ENCODE measurements around the gene TMEM63C. TPM values are rescaled to one million over a fixed set of nuclear protein-coding genes. Genes with fewer than 3 reads are reported as not detected.
"Not testable (repeated sequence)": the region's sequence is repeated elsewhere in the genome, so short reads cannot be mapped to it uniquely, and the experiment has no call there.

Gene TMEM63C
- total and polyA plus RNA-seq, 2 donors: 0.30 to 0.85 TPM

- Histone ChIP-seq H3K4me3 (ENCODE audit: low read depth, low read length) (no peak overlapping the region), H3K27ac (ENCODE audit: low read depth) (no peak overlapping the region), H3K4me1 (ENCODE audit: insufficient read depth) (no peaks in the 10 kb centered on the region), H3K36me3 (ENCODE audit: insufficient read depth) (no peaks in the 10 kb centered on the region)
- DNase-seq (ENCODE audit: extremely low spot score): no peak
- 38% methylated on average over 8 of the region's 8 CpGs for WGBS
Measured at GRCh38 chr14:77268989-77269600, 87.5 kb downstream of the TMEM63C start.

- Histone ChIP-seq H3K4me1 (ENCODE audit: insufficient read depth) (no peaks in the 10 kb centered on the region), H3K4me3 (ENCODE audit: low read depth, low read length) (no peak overlapping the region), H3K36me3 (ENCODE audit: insufficient read depth) (no peaks in the 10 kb centered on the region), H3K27ac (ENCODE audit: low read depth) (no peak overlapping the region)
- no peak for DNase-seq (ENCODE audit: extremely low spot score)
- WGBS: 3% methylated on average over 84 of the region's 84 CpGs
Measured at GRCh38 chr14:77270361-77271112, 88.9 kb downstream of the TMEM63C start.

GRCh38 chr14:77271113-77271710 lies 89.6 kb downstream of the TMEM63C start, which contains the start of gene NGB:
NGB (minus strand) TSS chr14:77271206; CDS start chr14:77270937, 269 bp downstream.
- Histone ChIP-seq H3K36me3 (ENCODE audit: insufficient read depth) (no peaks in the 10 kb centered on the region), H3K27ac (ENCODE audit: low read depth) (no peak within 1 kb of the TSS), H3K4me1 (ENCODE audit: insufficient read depth) (no peaks in the 10 kb centered on the region), H3K4me3 (ENCODE audit: low read depth, low read length) (no peak within 1 kb of the TSS)
- DNase-seq (ENCODE audit: extremely low spot score): no peak
- 12% methylated on average over 38 of the region's 38 CpGs for WGBS

GRCh38 chr14:77272261-77272660 lies 90.7 kb downstream of the TMEM63C start:
- Histone ChIP-seq H3K4me3 (ENCODE audit: low read depth, low read length) (no peak overlapping the region), H3K36me3 (ENCODE audit: insufficient read depth) (no peaks in the 10 kb centered on the region), H3K27ac (ENCODE audit: low read depth) (no peak overlapping the region), H3K4me1 (ENCODE audit: insufficient read depth) (no peaks in the 10 kb centered on the region)
- 85% methylated on average over 4 of the region's 4 CpGs for WGBS
- no peak for DNase-seq (ENCODE audit: extremely low spot score)

GRCh38 chr14:77273796-77274195 lies 92.2 kb downstream of the TMEM63C start:
- no peak for DNase-seq (ENCODE audit: extremely low spot score)
- H3K4me3 ChIP-seq (ENCODE audit: low read depth, low read length): no peak overlapping the region
- no peaks in the 10 kb centered on the region for H3K4me1 ChIP-seq (ENCODE audit: insufficient read depth)
- no peak overlapping the region for H3K27ac ChIP-seq (ENCODE audit: low read depth)
- 81% methylated on average over 4 of the region's 4 CpGs for WGBS
- peaks cover 2% of the 10 kb centered on the region for H3K36me3 ChIP-seq (ENCODE audit: insufficient read depth)

GRCh38 chr14:77275041-77275580 lies 93.5 kb downstream of the TMEM63C start:
- no peak overlapping the region for H3K27ac ChIP-seq (ENCODE audit: low read depth)
- WGBS: 66% methylated on average over 5 of the region's 5 CpGs
- H3K4me3 ChIP-seq (ENCODE audit: low read depth, low read length): no peak overlapping the region
- no peak for DNase-seq (ENCODE audit: extremely low spot score)
- H3K4me1 ChIP-seq (ENCODE audit: insufficient read depth): no peaks in the 10 kb centered on the region
- H3K36me3 ChIP-seq (ENCODE audit: insufficient read depth): peaks cover 2% of the 10 kb centered on the region

GRCh38 chr14:77275601-77276017 lies 94.0 kb downstream of the TMEM63C start:
- WGBS: 57% methylated on average over 8 of the region's 8 CpGs
- Histone ChIP-seq H3K27ac (ENCODE audit: low read depth) (no peak overlapping the region), H3K4me1 (ENCODE audit: insufficient read depth) (no peaks in the 10 kb centered on the region), H3K4me3 (ENCODE audit: low read depth, low read length) (no peak overlapping the region), H3K36me3 (ENCODE audit: insufficient read depth) (peaks cover 2% of the 10 kb centered on the region)
- DNase-seq (ENCODE audit: extremely low spot score): no peak

- peaks cover 2% of the 10 kb centered on the region for H3K36me3 ChIP-seq (ENCODE audit: insufficient read depth)
- no peak overlapping the region for H3K4me3 ChIP-seq (ENCODE audit: low read depth, low read length)
- no peak overlapping the region for H3K27ac ChIP-seq (ENCODE audit: low read depth)
- DNase-seq (ENCODE audit: extremely low spot score): no peak
- WGBS: 87% methylated on average over 15 of the region's 15 CpGs
- H3K4me1 ChIP-seq (ENCODE audit: insufficient read depth): no peaks in the 10 kb centered on the region
Measured at GRCh38 chr14:77276295-77276935, 94.8 kb downstream of the TMEM63C start.

- no peak overlapping the region for H3K27ac ChIP-seq (ENCODE audit: low read depth)
- H3K36me3 ChIP-seq (ENCODE audit: insufficient read depth): peaks cover 2% of the 10 kb centered on the region
- 89% methylated on average over 12 of the region's 12 CpGs for WGBS
- H3K4me1 ChIP-seq (ENCODE audit: insufficient read depth): no peaks in the 10 kb centered on the region
- DNase-seq (ENCODE audit: extremely low spot score): no peak
- no peak overlapping the region for H3K4me3 ChIP-seq (ENCODE audit: low read depth, low read length)
Measured at GRCh38 chr14:77276959-77277358, 95.4 kb downstream of the TMEM63C start.

GRCh38 chr14:77278461-77279230 lies 97.0 kb downstream of the TMEM63C start:
- Histone ChIP-seq H3K36me3 (ENCODE audit: insufficient read depth) (peaks cover 4% of the 10 kb centered on the region), H3K4me1 (ENCODE audit: insufficient read depth) (no peaks in the 10 kb centered on the region), H3K27ac (ENCODE audit: low read depth) (no peak overlapping the region), H3K4me3 (ENCODE audit: low read depth, low read length) (no peak overlapping the region)
- no peak for DNase-seq (ENCODE audit: extremely low spot score)
- 95% methylated on average over 14 of the region's 14 CpGs for WGBS

- Histone ChIP-seq H3K27ac (ENCODE audit: low read depth) (no peak overlapping the region), H3K4me3 (ENCODE audit: low read depth, low read length) (no peak overlapping the region), H3K36me3 (ENCODE audit: insufficient read depth) (peaks cover 4% of the 10 kb centered on the region), H3K4me1 (ENCODE audit: insufficient read depth) (no peaks in the 10 kb centered on the region)
- DNase-seq (ENCODE audit: extremely low spot score): no peak
- WGBS: 92% methylated on average over 13 of the region's 13 CpGs
Measured at GRCh38 chr14:77279719-77280118, 98.1 kb downstream of the TMEM63C start.

GRCh38 chr14:77280921-77281320 lies 99.3 kb downstream of the TMEM63C start:
- not testable (repeated sequence) for H3K4me1 ChIP-seq (ENCODE audit: insufficient read depth); H3K4me3 ChIP-seq (ENCODE audit: low read depth, low read length); H3K36me3 ChIP-seq (ENCODE audit: insufficient read depth); H3K27ac ChIP-seq (ENCODE audit: low read depth); DNase-seq (ENCODE audit: extremely low spot score)
- WGBS: 96% methylated on average over 4 of the region's 4 CpGs

GRCh38 chr14:77281852-77282410 lies 100.3 kb downstream of the TMEM63C start:
- 88% methylated on average over 6 of the region's 6 CpGs for WGBS
- Histone ChIP-seq H3K4me1 (ENCODE audit: insufficient read depth) (no peaks in the 10 kb centered on the region), H3K4me3 (ENCODE audit: low read depth, low read length) (no peak overlapping the region), H3K27ac (ENCODE audit: low read depth) (no peak overlapping the region), H3K36me3 (ENCODE audit: insufficient read depth) (peaks cover 4% of the 10 kb centered on the region)
- DNase-seq (ENCODE audit: extremely low spot score): no peak
